HG03097 (cell line): ENCODE data around the gene EBF3.

ENCODE experiments used
- ATAC-seq: cut with Tn5 transposase; IDR thresholded peaks from one replicate; pipeline ENCODE4 v1.9.1; 2021; ENCODE audit not compliant: unreplicated experiment, low FRiP score

The EBF3 gene

GRCh38 chr10:129814681-129815646 is 149.1 kb downstream of the EBF3 start:
- no peak for ATAC-seq

DNA sequence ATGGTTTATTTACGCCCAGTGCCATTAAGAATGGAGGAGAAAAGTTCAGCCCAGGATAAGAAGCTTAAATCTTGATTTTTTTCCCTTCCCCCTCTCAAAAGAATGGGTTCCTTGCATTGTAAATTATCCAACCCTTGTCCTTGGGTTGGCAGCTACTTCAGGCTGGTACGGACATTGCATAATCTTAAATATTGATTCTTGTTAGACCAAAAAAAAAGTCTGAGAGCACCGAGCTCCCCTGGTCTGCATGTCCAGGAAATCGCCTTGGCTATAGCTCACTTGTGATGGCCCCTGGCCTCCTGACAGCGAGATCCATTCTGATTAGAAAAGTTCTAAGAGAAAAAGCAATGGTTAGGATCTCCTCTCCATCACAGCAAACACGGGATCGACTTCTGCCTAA is 151.7 kb downstream of the EBF3 start:
- ATAC-seq: no peak

- no peak for ATAC-seq
These were observed 152.9 kb downstream of the EBF3 start for GRCh38 chr10:129811208-129811607.

- no peak for ATAC-seq
These were observed 154.2 kb downstream of the EBF3 start for GRCh38 chr10:129809841-129810240.

GRCh38 chr10:129809431-129809830 is 154.6 kb downstream of the EBF3 start:
- no peak for ATAC-seq

DNA sequence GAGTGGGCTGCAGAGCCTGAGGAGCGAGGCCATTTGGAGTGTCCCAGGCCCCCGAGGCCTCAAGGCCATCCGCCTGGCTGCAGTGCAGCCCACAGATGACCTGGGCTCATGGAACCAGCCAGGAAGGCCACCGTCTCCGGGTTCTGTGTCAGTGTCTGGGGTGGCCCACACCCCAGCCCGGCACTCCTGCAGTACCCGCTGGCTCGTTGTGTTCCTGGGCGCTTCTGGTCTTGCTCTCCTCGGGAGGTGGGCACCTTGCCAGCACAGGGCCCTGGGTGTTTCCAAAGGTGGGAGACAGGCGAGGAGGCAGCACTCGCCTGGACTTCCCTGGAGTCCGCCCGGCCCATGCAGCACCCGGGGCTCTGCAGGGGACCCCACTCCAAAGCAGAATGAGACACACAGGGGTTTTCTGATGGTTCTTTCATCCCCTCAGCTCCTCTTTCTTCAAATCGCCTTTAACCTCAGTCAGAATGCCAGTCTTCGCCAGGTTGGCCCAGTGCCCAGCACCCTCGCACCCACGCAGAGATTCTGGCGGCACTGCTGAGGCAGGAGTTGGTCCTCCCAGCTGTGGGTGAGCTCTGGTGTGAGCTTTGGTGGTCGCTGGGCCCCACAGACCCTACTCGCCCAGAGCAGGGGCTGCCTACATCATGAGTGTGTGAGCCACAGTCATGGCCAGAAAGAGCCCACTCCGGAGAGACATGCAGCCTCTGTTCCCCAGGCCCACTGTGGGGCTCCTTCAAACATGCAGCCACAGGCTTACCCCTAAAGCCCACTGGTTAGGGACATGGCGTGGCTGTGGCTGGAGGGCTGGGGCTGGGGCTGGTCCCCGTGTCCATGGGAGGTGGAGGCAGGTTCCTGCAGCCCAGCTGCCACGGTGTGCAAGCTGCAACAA is 155.7 kb downstream of the EBF3 start:
- ATAC-seq: no peak

- no peak for ATAC-seq
These were observed 156.9 kb downstream of the EBF3 start for GRCh38 chr10:129807211-129807610.

GRCh38 chr10:129800796-129801340 is 163.2 kb downstream of the EBF3 start:
- no peak for ATAC-seq

DNA sequence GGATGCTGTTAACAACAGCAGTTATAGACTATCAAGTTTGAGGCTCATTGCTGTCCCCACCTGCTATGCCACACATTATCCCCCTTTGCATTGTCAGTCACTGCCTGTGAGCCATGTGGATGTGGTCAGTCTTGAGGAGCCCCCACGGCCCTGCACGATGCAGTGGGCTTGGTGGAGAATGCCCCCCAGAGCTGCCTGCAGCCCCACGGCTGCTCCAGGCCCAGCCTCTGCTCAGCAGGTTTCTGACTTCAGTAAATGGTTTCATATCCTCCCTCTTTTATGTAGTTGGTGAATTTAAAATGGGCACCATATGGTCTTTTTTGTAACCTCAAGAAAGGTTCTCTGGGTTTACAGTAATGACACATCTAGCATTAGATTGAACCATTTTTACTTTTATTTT is 164.1 kb downstream of the EBF3 start:
- ATAC-seq: no peak

DNA sequence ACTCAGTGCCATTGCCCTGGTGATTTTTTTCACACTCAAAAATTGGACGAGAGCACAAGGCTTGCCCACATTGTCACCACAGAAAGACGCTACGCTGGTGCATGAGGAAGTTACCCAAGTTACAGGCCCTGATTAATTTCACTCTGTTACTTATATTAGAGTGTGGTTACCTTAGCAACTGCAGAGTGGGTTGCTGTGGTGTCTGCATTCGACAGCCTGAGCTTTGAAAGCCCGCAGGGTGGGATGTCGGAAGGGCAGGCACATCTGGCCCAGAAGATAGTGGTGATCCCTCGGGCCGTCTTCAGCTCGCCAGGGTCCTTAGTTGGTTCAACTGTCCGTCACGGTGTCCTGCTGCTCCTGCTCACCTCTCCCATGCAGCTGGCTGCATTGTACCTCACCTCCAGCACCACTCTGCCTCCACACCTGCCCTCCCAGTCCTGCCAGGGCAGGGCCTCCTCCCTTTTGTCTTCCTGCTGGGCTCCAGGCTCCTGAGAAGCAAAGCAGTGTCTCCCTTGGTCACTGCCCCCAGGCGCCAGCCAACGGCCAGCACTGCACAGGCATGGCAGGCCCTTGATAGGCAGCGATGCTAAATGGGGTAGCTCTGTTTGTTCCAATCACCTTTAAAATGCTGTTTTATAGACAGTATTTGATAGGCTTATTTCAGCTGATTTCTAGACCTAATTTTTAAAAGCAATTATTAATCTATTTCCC is 167.2 kb downstream of the EBF3 start:
- ATAC-seq: no peak

DNA sequence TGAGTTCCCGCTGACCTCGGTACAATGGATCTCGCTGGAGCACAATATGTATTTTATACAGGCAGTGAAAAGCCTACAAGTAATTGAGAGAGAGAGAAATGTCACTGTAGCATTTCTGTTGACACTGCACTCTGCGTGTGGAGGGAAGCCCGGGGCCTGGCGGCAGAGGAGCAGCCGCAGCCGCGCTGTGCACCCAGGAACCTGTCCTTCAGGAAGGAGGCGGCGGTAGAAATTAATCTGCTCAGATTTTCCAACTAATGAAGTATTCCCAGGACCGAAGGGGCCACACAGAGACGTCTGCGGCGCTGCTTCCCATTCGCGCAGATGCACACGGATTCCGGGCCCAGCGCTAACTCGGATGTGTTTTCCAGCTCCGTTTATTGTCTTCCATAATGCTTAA is 170.1 kb downstream of the EBF3 start:
- no peak for ATAC-seq

GRCh38 chr10:129793479-129793878 is 170.6 kb downstream of the EBF3 start:
- no peak for ATAC-seq

DNA sequence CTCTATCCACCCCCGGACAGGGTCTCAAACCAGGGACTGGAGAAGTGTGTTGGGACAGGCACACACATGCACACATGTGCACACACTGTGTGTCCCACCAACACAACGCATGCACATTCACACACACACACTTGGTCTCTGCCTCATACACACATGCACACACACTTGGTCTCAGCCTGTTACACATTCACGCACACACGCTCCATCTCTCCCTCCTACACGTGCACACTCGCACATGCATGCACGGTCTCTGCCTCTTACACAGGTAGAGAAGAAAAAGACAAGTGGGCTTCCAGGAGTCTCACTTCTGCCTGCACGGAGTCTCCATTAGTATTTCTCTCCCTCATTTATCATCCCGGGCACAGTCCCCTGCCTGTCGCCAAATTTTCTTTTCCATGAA is 171.2 kb downstream of the EBF3 start:
- ATAC-seq: no peak

DNA sequence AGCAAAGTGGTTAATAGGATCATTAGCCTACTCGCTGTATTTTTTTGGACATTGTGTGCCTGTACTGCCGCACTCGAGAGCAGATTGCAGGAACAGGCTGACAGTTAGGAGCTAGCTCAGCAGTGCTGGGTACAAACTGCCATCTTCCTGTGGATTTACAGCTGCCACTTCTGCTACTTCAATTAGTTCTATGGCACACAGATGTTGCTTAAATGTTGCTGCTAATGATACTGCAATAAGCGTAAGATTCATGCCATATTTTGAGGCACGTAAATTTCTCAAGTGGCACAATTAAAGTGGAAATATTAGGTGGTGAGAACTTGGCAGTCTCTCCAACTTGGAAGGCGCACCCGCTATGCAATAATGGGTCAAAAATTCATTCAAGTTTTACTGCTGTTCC is 171.9 kb downstream of the EBF3 start:
- no peak for ATAC-seq

GRCh38 chr10:129790715-129791446 is 173.2 kb downstream of the EBF3 start:
- no peak for ATAC-seq

GRCh38 chr10:129788215-129788614 is 175.9 kb downstream of the EBF3 start:
- ATAC-seq: no peak

DNA sequence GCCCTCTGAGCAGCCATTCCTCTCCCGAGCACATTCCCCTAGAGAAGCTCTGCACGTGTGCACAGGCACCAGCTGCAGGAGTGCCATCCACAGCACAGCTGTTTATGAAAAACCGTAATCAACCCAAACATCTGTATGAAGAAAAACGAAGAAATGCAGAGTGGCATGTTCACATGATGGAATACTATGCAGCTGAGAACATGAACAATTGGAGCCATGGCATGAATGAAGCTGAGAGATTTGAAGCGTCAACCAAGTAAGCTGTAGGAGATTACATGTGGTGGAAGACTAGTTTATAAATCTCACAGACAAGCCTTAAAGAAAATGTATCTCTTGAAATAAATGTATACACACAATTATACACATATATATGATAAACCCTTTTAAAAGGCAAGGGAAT is 176.5 kb downstream of the EBF3 start:
- ATAC-seq: no peak

- ATAC-seq: no peak
These were observed 177.9 kb downstream of the EBF3 start for GRCh38 chr10:129786216-129786615.

GRCh38 chr10:129785536-129785981 is 178.5 kb downstream of the EBF3 start:
- no peak for ATAC-seq
